Measurements from ENCODE around the gene HAT1. TPM values are rescaled to one million over a fixed set of nuclear protein-coding genes. Genes with fewer than 3 reads are reported as not detected.

The HAT1 gene
- total RNA-seq, 1 experiment from 2014 or later = 58.9 TPM

GRCh38 chr2:171909266-171909665 is 13.0 kb upstream of the HAT1 start:
- POLR2A ChIA-PET = interaction anchor here (0.7 kb wide), 1 partner anchor 559 kb away, joined by 3 read pairs; no protein-coding TSS in a partner anchor

More at GRCh38 chr2:171909266-171909665, 13.0 kb upstream of the HAT1 start:
- CTCF ChIA-PET = interaction anchor here (0.6 kb wide), 1 partner anchor 115 kb away, joined by 3 read pairs; no protein-coding TSS in a partner anchor
- no peak for TF ChIP-seq USF2 (CRISPR knock-in tag; IDR thresholded peaks at IDR 0.05)
- TF ChIP-seq ZMAT4 (CRISPR knock-in tag; IDR thresholded peaks at IDR 0.05) = no peak
- no peak for TF ChIP-seq NR2C2 (CRISPR knock-in tag; IDR thresholded peaks at IDR 0.05)
- TF ChIP-seq GRHL2 (CRISPR knock-in tag; IDR thresholded peaks at IDR 0.05; ENCODE audit: insufficient replicate concordance, severe bottlenecking) = no peak
- TF ChIP-seq HMGXB4 (CRISPR knock-in tag; IDR thresholded peaks at IDR 0.05) = no peak
- TF ChIP-seq ATF6 (CRISPR knock-in tag; IDR thresholded peaks at IDR 0.05) = no peak
- no peak for TF ChIP-seq GABPB1 (CRISPR knock-in tag; IDR thresholded peaks at IDR 0.05)
- no peak for TF ChIP-seq CREM (CRISPR knock-in tag; IDR thresholded peaks at IDR 0.05)
- no peak for TF ChIP-seq E2F1 (CRISPR knock-in tag; IDR thresholded peaks at IDR 0.05)
- TF ChIP-seq STAT6 (CRISPR knock-in tag; conservative IDR thresholded peaks at IDR 0.05; ENCODE audit: low read depth) = no peak
- Mint-ChIP-seq H3K9me3 (no peaks in the 10 kb centered on the region), H3K4me1 (no peaks in the 10 kb centered on the region), H3K27me3 (ENCODE audit: low read depth) (no peaks in the 10 kb centered on the region), H3K36me3 (no peaks in the 10 kb centered on the region), H3K4me3 (no peak overlapping the region), H3K27ac (no peak overlapping the region)
- DNase-seq (ENCODE audit: low spot score) (no peak), ATAC-seq (no peak)

Measured in WTC11 (cell line).